Parathyroid adenoma (tissue), 2 donors: Measurements from ENCODE around the gene TRIM59.

Source experiments
- H2AFZ ChIP-seq: fragments of 300-600 bp; sonication (generic); one replicate; pipeline ENCODE4 v1.7.0; 2017; ENCODE audit warnings: antibody characterized with exemption, mild to moderate bottlenecking
- H3K27ac ChIP-seq: fragments of 300-600 bp; sonication (generic); one replicate; pipeline ENCODE4 v1.7.0; 2017
- H3K27me3 ChIP-seq: fragments of 300-600 bp; sonication (generic); one replicate; pipeline ENCODE4 v1.7.0; 2017; ENCODE audit warnings: low read length; ENCODE audit not compliant: control insufficient read depth, insufficient read depth
- H3K36me3 ChIP-seq: fragments of 300-600 bp; sonication (generic); one replicate; pipeline ENCODE4 v1.7.0; 2017; ENCODE audit warnings: low read length; ENCODE audit not compliant: control insufficient read depth, insufficient read depth
- H3K4me1 ChIP-seq: fragments of 300-600 bp; sonication (generic); one replicate; pipeline ENCODE4 v1.7.0; 2017; ENCODE audit warnings: control low read depth
- H3K4me2 ChIP-seq: fragments of 300-600 bp; sonication (generic); one replicate; pipeline ENCODE4 v1.7.0; 2017; ENCODE audit warnings: low read length
- H3K4me3 ChIP-seq: fragments of 300-600 bp; sonication (generic); one replicate; pipeline ENCODE4 v1.7.0; 2017; ENCODE audit warnings: low read depth, low read length
- H3K79me2 ChIP-seq: fragments of 300-600 bp; sonication (generic); one replicate; pipeline ENCODE4 v1.7.0; 2017; ENCODE audit warnings: control low read depth
- H3K9ac ChIP-seq: fragments of 300-600 bp; sonication (generic); one replicate; pipeline ENCODE4 v1.7.0; 2017; ENCODE audit warnings: mild to moderate bottlenecking
- H3K9me3 ChIP-seq: fragments of 300-600 bp; sonication (generic); one replicate; pipeline ENCODE4 v1.7.0; 2017; ENCODE audit warnings: low read length; ENCODE audit not compliant: control insufficient read depth
- CTCF ChIP-seq: fragments of 300-600 bp; sonication (generic); IDR thresholded peaks from one replicate; pipeline ENCODE4 v1.7.0; 2017; ENCODE audit warnings: antibody characterized with exemption, mild to moderate bottlenecking
- donor health status: primary hyperparathyroidism.

Gene TRIM59

GRCh38 chr3:160464321-160464720 is 14.7 kb upstream of the TRIM59 start:
- H3K36me3 ChIP-seq: no peaks in the 10 kb centered on the region
- H3K79me2 ChIP-seq: no peaks in the 10 kb centered on the region
- H3K4me2 ChIP-seq: no peak overlapping the region
- no peak overlapping the region for H3K27ac ChIP-seq
- no peaks in the 10 kb centered on the region for H3K4me1 ChIP-seq
- no peaks in the 10 kb centered on the region for H3K27me3 ChIP-seq
- H3K9me3 ChIP-seq: no peaks in the 10 kb centered on the region
- no peak overlapping the region for H2AFZ ChIP-seq
- no peak overlapping the region for H3K4me3 ChIP-seq
- H3K9ac ChIP-seq: no peak overlapping the region
- TF ChIP-seq CTCF: no peak

- TF ChIP-seq CTCF: no peak
- H3K79me2 ChIP-seq: no peaks in the 10 kb centered on the region
- no peak overlapping the region for H2AFZ ChIP-seq
- H3K4me2 ChIP-seq: no peak overlapping the region
- H3K4me3 ChIP-seq: no peak overlapping the region
- no peaks in the 10 kb centered on the region for H3K4me1 ChIP-seq
- no peak overlapping the region for H3K9ac ChIP-seq
- H3K27me3 ChIP-seq: no peaks in the 10 kb centered on the region
- no peaks in the 10 kb centered on the region for H3K9me3 ChIP-seq
- H3K27ac ChIP-seq: no peak overlapping the region
- H3K36me3 ChIP-seq: no peaks in the 10 kb centered on the region
These were observed 10.4 kb upstream of the TRIM59 start for GRCh38 chr3:160460033-160460432.

- Histone ChIP-seq H3K27ac (no peak overlapping the region), H3K4me2 (no peak overlapping the region), H3K27me3 (no peaks in the 10 kb centered on the region), H2AFZ (no peak overlapping the region), H3K4me3 (no peak overlapping the region), H3K36me3 (no peaks in the 10 kb centered on the region), H3K9ac (no peak overlapping the region), H3K9me3 (no peaks in the 10 kb centered on the region), H3K4me1 (no peaks in the 10 kb centered on the region), H3K79me2 (no peaks in the 10 kb centered on the region)
- TF ChIP-seq CTCF: no peak
These were observed 9.9 kb upstream of the TRIM59 start for GRCh38 chr3:160459450-160459970.

- no peaks in the 10 kb centered on the region for H3K4me1 ChIP-seq
- TF ChIP-seq CTCF: no peak
These were observed 8.6 kb upstream of the TRIM59 start for GRCh38 chr3:160458151-160458550.

GRCh38 chr3:160455846-160456245 is 6.3 kb upstream of the TRIM59 start:
- H3K36me3 ChIP-seq: no peaks in the 10 kb centered on the region
- H3K4me2 ChIP-seq: no peak overlapping the region
- no peak overlapping the region for H3K9ac ChIP-seq
- no peak overlapping the region for H3K27ac ChIP-seq
- H3K79me2 ChIP-seq: no peaks in the 10 kb centered on the region
- H2AFZ ChIP-seq: no peak overlapping the region
- H3K9me3 ChIP-seq: no peaks in the 10 kb centered on the region
- H3K27me3 ChIP-seq: no peaks in the 10 kb centered on the region
- H3K4me3 ChIP-seq: no peak overlapping the region
- H3K4me1 ChIP-seq: no peaks in the 10 kb centered on the region
- TF ChIP-seq CTCF: no peak

More at GRCh38 chr3:160458151-160458550, 8.6 kb upstream of the TRIM59 start:
- H3K9ac ChIP-seq: no peak overlapping the region
- H3K27ac ChIP-seq: no peak overlapping the region
- H3K9me3 ChIP-seq: no peaks in the 10 kb centered on the region
- H3K27me3 ChIP-seq: no peaks in the 10 kb centered on the region
- no peak overlapping the region for H2AFZ ChIP-seq
- no peak overlapping the region for H3K4me2 ChIP-seq
- no peak overlapping the region for H3K4me3 ChIP-seq
- H3K79me2 ChIP-seq: no peaks in the 10 kb centered on the region
- H3K36me3 ChIP-seq: no peaks in the 10 kb centered on the region
